ENCODE results near the gene PRSS53.
A peak's percentile ranks its signal among the peaks of the same experiment; 100 is the strongest.

The PRSS53 gene

DNA sequence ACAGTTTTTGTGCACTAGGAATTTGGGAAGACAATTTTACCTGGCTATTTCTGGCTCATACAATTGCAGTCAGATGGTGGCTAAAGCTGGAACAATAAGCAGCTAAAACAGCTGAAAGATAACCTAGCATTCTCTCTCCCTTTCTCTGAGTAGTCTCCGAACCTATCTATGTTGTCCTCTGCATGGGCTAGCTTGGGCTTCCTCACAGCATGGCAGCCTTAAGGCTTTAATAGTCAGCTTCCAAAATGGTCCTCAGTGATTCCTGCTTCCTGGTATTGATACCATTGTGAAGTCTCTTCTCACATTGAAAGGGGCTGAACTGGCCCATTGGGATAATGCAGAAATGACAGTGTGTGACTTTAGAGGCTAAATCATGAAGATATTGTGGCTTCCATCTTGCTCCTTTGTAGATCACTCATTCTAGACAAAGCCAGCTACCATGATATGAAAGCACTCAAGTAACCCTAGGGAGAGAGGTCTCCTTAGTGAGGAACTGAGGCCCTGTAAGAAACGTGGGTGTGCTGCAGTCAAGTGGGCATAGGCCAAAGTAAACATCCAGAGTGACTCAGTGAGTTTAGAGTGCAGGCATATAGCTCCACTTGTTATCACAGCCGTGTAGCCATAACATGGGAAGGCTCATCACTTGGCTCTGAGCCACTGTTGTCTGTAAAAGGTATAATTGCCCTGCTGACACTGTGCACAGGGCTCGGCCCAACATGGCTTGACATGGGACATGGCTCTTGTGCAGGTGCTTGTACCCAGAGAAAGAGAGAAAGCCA lies 11.3 kb upstream of the PRSS53 start:
- no peak overlapping the region for H3K4me3 ChIP-seq (ENCODE audit: low read length)
- TF ChIP-seq, protein P1, sequence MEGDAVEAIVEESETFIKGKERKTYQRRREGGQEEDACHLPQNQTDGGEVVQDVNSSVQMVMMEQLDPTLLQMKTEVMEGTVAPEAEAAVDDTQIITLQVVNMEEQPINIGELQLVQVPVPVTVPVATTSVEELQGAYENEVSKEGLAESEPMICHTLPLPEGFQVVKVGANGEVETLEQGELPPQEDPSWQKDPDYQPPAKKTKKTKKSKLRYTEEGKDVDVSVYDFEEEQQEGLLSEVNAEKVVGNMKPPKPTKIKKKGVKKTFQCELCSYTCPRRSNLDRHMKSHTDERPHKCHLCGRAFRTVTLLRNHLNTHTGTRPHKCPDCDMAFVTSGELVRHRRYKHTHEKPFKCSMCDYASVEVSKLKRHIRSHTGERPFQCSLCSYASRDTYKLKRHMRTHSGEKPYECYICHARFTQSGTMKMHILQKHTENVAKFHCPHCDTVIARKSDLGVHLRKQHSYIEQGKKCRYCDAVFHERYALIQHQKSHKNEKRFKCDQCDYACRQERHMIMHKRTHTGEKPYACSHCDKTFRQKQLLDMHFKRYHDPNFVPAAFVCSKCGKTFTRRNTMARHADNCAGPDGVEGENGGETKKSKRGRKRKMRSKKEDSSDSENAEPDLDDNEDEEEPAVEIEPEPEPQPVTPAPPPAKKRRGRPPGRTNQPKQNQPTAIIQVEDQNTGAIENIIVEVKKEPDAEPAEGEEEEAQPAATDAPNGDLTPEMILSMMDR (IDR thresholded peaks at IDR 0.05; ENCODE audit: insufficient read depth, low read depth, low read length, missing control alignments), result no peak
- DNase-seq (ENCODE audit: low read depth), result peak; percentile 36

DNA sequence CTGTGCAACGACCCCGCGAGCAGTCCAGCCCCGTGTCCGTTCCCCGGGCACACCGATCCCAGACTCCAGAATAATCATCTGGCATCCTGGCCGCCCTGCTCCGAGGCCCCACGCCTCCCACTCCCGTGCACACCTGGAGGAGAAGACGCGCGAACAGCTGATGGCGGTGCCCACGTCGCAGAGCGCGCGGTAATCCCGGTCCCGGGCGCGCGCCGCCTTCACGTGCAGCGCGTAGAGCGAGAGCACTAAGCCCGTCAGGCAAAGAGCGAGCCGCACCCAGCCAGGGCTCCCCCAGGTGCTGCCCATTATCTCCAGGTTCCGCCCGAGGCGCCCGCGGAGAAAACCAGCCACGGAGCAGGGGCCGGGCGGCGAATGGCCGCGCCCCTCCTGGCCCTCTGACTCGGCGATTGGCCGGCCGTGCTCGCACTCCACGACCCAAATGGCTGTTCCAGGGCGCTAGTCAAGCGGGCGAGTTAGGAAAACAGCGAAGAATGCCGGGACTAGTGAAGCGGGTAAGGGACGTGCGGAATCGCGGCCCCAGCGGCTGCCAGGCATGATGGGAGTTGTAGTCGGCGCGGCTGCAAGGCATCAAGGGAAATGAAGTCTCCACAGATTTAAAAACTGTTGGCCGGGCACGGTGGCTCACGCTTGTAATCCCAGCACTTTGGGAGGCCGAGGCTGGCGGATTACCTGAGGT lies 5.8 kb upstream of the PRSS53 start, which contains the start of gene VKORC1:
TSS of gene VKORC1 (minus strand) at position 374 of the 697 bp plus-strand sequence. CDS start at position 306, 68 bp downstream.
- peak within 1 kb of the TSS; percentile 87 for H3K4me3 ChIP-seq (ENCODE audit: low read length)
- TF ChIP-seq, protein P1 (IDR thresholded peaks at IDR 0.05; ENCODE audit: insufficient read depth, low read depth, low read length, missing control alignments), result no peak
- DNase-seq (ENCODE audit: low read depth), result peak; percentile 99

- TF ChIP-seq, protein P1 (IDR thresholded peaks at IDR 0.05; ENCODE audit: insufficient read depth, low read depth, low read length, missing control alignments), result no peak
- H3K4me3 ChIP-seq (ENCODE audit: low read length), result peak overlapping the region; percentile 87
- DNase-seq (ENCODE audit: low read depth), result peak; percentile 16
Observed at GRCh38 chr16:31094088-31094423, 5.3 kb upstream of the PRSS53 start.

GRCh38 chr16:31093132-31093703 lies 4.5 kb upstream of the PRSS53 start:
- peak overlapping the region; percentile 87 for H3K4me3 ChIP-seq (ENCODE audit: low read length)
- peak; percentile 48 for DNase-seq (ENCODE audit: low read depth)
- TF ChIP-seq, protein P1 (IDR thresholded peaks at IDR 0.05; ENCODE audit: insufficient read depth, low read depth, low read length, missing control alignments), result no peak

DNA sequence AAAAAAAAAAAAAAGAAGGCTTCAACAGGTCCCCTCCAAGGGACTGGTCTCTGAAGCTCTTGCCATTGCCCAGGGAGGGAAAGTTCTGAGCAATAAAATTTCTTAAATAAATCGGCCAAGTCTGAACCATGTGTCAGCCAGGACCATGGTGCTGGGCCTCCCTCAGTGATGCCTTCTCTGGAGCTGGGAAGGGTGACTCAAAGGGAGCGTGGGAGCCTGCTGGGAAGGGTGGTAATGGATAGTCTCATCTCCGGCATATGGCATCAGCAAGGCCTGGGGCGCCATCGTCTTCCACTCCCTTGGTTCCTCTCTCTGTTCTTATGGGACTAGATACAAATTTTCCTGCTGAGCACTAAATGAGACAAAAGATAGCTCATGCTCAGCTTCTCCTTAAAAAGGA lies 3.6 kb upstream of the PRSS53 start:
- no peak for DNase-seq (ENCODE audit: low read depth)
- TF ChIP-seq, protein P1 (IDR thresholded peaks at IDR 0.05; ENCODE audit: insufficient read depth, low read depth, low read length, missing control alignments), result no peak

DNA sequence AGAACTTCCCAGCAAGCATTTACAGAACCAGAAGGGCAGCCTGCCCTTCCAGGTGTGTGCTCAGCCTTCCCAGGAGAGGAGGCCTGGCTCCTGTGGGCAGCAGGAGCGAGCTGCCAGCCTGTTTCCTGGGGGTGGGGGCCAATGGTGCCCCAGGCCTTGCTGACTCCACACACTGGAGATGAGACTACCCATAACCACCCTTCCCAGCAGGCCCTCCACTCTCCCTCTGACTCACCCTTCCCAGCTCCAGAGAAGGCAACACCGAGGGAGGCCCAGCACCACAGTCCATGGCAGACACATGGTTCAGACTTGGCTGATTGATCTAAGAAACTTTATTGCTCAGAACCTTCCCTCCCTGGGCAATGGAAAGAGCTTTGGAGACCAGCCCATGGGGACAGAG lies 1.8 kb upstream of the PRSS53 start:
- no peak overlapping the region for H3K4me3 ChIP-seq (ENCODE audit: low read length)
- TF ChIP-seq, protein P1 (IDR thresholded peaks at IDR 0.05; ENCODE audit: insufficient read depth, low read depth, low read length, missing control alignments), result no peak
- peak; percentile 54 for DNase-seq (ENCODE audit: low read depth)

More for the DNA sequence above, 3.6 kb upstream of the PRSS53 start:
- H3K4me3 ChIP-seq (ENCODE audit: low read length), result no peak overlapping the region

All from epithelial cell of esophagus (primary cell).